H9 (cell line): Measurements from ENCODE around the gene SLC22A16. TPM values are rescaled to one million over a fixed set of nuclear protein-coding genes. Genes with fewer than 3 reads are reported as not detected.

Experiments used
- DNase-seq: peaks from one replicate; pipeline ENCODE4 v3.0.0-alpha.2; 2017
- H2AFZ ChIP-seq: one replicate; pipeline ENCODE4 v1.6.1; 2013; ENCODE audit warnings: mild to moderate bottlenecking, low read length, control low read depth, moderate library complexity
- H2AK5ac ChIP-seq: 2 replicates; pipeline ENCODE4 v1.6.1; 2013; ENCODE audit warnings: low read length, control low read depth, mixed read lengths; ENCODE audit not compliant: insufficient read length
- H2BK120ac ChIP-seq: one replicate; pipeline ENCODE4 v1.6.1; 2013; ENCODE audit warnings: low read depth, mild to moderate bottlenecking, low read length, control low read depth, inconsistent platforms; ENCODE audit not compliant: poor library complexity, severe bottlenecking
- H2BK12ac ChIP-seq: 2 replicates; pipeline ENCODE4 v1.6.1; 2013; ENCODE audit warnings: low read length, control low read depth, mixed read lengths, low read depth; ENCODE audit not compliant: insufficient read length
- H2BK15ac ChIP-seq: 2 replicates; pipeline ENCODE4 v1.6.1; 2013; ENCODE audit warnings: low read depth, low read length, control low read depth
- H2BK20ac ChIP-seq: one replicate; pipeline ENCODE4 v1.6.1; 2013; ENCODE audit warnings: low read depth, mild to moderate bottlenecking, low read length, control low read depth, inconsistent platforms; ENCODE audit not compliant: poor library complexity, severe bottlenecking
- H2BK5ac ChIP-seq: 2 replicates; pipeline ENCODE4 v1.6.1; 2013; ENCODE audit warnings: low read length, control low read depth, mixed read lengths; ENCODE audit not compliant: insufficient read length
- H3K14ac ChIP-seq: 2 replicates; pipeline ENCODE4 v1.6.1; 2013; ENCODE audit warnings: low read length, control low read depth; ENCODE audit not compliant: insufficient read depth
- H3K18ac ChIP-seq: 2 replicates; pipeline ENCODE4 v1.6.1; 2013; ENCODE audit warnings: low read depth, mild to moderate bottlenecking, mixed read lengths, low read length, control low read depth; ENCODE audit not compliant: insufficient read length
- H3K23ac ChIP-seq: 2 replicates; pipeline ENCODE4 v1.6.1; 2013; ENCODE audit warnings: low read length, control low read depth, mixed read lengths, low read depth; ENCODE audit not compliant: insufficient read length
- H3K23me2 ChIP-seq: 2 replicates; pipeline ENCODE4 v1.6.1; 2013; ENCODE audit warnings: low read depth, mild to moderate bottlenecking, mixed read lengths, low read length, control low read depth; ENCODE audit not compliant: insufficient read length, poor library complexity, severe bottlenecking
- H3K27ac ChIP-seq: 2 replicates; pipeline ENCODE4 v1.5.1; 2013; ENCODE audit warnings: low read length, control low read depth, mixed read lengths, low read depth; ENCODE audit not compliant: insufficient read length
- H3K27me3 ChIP-seq: 2 replicates; pipeline ENCODE4 v1.6.1; 2013; ENCODE audit warnings: low read length, control low read depth, inconsistent platforms; ENCODE audit not compliant: insufficient read depth
- H3K4ac ChIP-seq: 2 replicates; pipeline ENCODE4 v1.6.1; 2013; ENCODE audit warnings: low read depth, mild to moderate bottlenecking, control low read depth, inconsistent platforms, low read length, moderate library complexity
- H3K4me1 ChIP-seq: 2 replicates; pipeline ENCODE4 v1.6.1; 2013; ENCODE audit warnings: low read length, control low read depth, inconsistent platforms; ENCODE audit not compliant: insufficient read depth
- H3K4me2 ChIP-seq: 2 replicates; pipeline ENCODE4 v1.6.1; 2013; ENCODE audit warnings: low read length, control low read depth, mixed read lengths; ENCODE audit not compliant: insufficient read length, insufficient read depth
- H3K56ac ChIP-seq: 2 replicates; pipeline ENCODE4 v1.6.1; 2013; ENCODE audit warnings: low read depth, mild to moderate bottlenecking, mixed read lengths, low read length, control low read depth; ENCODE audit not compliant: insufficient read length
- H3K79me1 ChIP-seq: 2 replicates; pipeline ENCODE4 v1.6.1; 2013; ENCODE audit warnings: low read depth, mild to moderate bottlenecking, moderate library complexity, low read length, control low read depth, inconsistent platforms; ENCODE audit not compliant: insufficient read depth, poor library complexity, severe bottlenecking
- H3K79me2 ChIP-seq: 2 replicates; pipeline ENCODE4 v1.6.1; 2013; ENCODE audit warnings: low read length, control low read depth, inconsistent platforms; ENCODE audit not compliant: insufficient read depth
- H3K9ac ChIP-seq: 2 replicates; pipeline ENCODE4 v1.6.1; 2013; ENCODE audit warnings: low read length, control low read depth, mixed read lengths; ENCODE audit not compliant: insufficient read length; ENCODE audit errors: extremely low read depth
- H3K9me3 ChIP-seq: one replicate; pipeline ENCODE4 v1.6.1; 2013; ENCODE audit warnings: low read depth, low read length, inconsistent platforms; ENCODE audit not compliant: control insufficient read depth
- H3T11ph ChIP-seq: one replicate; pipeline ENCODE4 v1.6.1; 2013; ENCODE audit warnings: mild to moderate bottlenecking, low read length, control low read depth, inconsistent platforms
- H4K20me1 ChIP-seq: one replicate; pipeline ENCODE4 v1.6.1; 2013; ENCODE audit not compliant: control insufficient read depth, insufficient read length, insufficient read depth
- H4K5ac ChIP-seq: 2 replicates; pipeline ENCODE4 v1.6.1; 2013; ENCODE audit warnings: low read depth, mild to moderate bottlenecking, mixed read lengths, low read length, control low read depth; ENCODE audit not compliant: insufficient read length
- H4K8ac ChIP-seq: replicated peaks from 2 replicates; pipeline ENCODE4 v1.6.1; 2013; ENCODE audit warnings: low read length, control low read depth, mixed read lengths, low read depth; ENCODE audit not compliant: insufficient read length
- H4K91ac ChIP-seq: 2 replicates; pipeline ENCODE4 v1.6.1; 2013; ENCODE audit warnings: low read depth, mild to moderate bottlenecking, moderate library complexity, mixed read lengths, low read length, control low read depth; ENCODE audit not compliant: insufficient read length
- H3K27ac Mint-ChIP-seq, 3 experiments: 2 replicates in 2 of 3; 3 replicates in 1 of 3; pipeline ENCODE4 v1.8.0; 2020 to 2021; ENCODE audit warnings: mixed read lengths in 3 of 3, mild to moderate bottlenecking in 1 of 3, moderate library complexity in 1 of 3
- H3K27me3 Mint-ChIP-seq: 2 replicates; pipeline ENCODE4 v1.8.0; 2021; ENCODE audit warnings: low read depth, mild to moderate bottlenecking, moderate library complexity, mixed read lengths
- H3K36me3 Mint-ChIP-seq, 3 experiments: 2 replicates in 2 of 3; 3 replicates in 1 of 3; pipeline ENCODE4 v1.8.0; 2020 to 2021; ENCODE audit warnings: low read depth in 3 of 3, mixed read lengths in 3 of 3; ENCODE audit not compliant: insufficient read depth in 1 of 3
- H3K4me1 Mint-ChIP-seq, 2 experiments: 2 replicates each; pipeline ENCODE4 v1.8.0; 2020; ENCODE audit warnings: mixed read lengths in 2 of 2
- H3K4me3 Mint-ChIP-seq, 2 experiments: 2 replicates in 1 of 2; 3 replicates in 1 of 2; pipeline ENCODE4 v1.8.0; 2020 to 2021; ENCODE audit warnings: mild to moderate bottlenecking in 2 of 2, mixed read lengths in 2 of 2, moderate library complexity in 1 of 2
- H3K9me3 Mint-ChIP-seq, 2 experiments: 2 replicates in 1 of 2; 3 replicates in 1 of 2; pipeline ENCODE4 v1.8.0; 2020; ENCODE audit warnings: mild to moderate bottlenecking in 2 of 2, mixed read lengths in 2 of 2, moderate library complexity in 1 of 2
- WGBS: extraction: QIAGEN DNeasy Blood & Tissue Kit; methylation state at CpG from one replicate; pipeline ENCODE4 v1.1.7; 2013; ENCODE audit warnings: missing lambda C conversion rate, low lambda C conversion rate, mixed read lengths; ENCODE audit not compliant: insufficient read length; ENCODE audit errors: extremely low coverage; 5-methylcytosine and 5-hydroxymethylcytosine counted together
- total RNA-seq: library from RNA; stranded (reverse); gene quantifications from 2 replicates; pipeline ENCODE4 v1.2.1, GENCODE V29; 2021
- TF ChIP-seq, protein P1 (sequence below): fragments of 200-600 bp; sonication (generic); conservative IDR thresholded peaks from 3 replicates; pipeline ENCODE4 v1.8.0; 2021; ENCODE audit warnings: antibody characterized with exemption, mild to moderate bottlenecking

Gene SLC22A16
- total RNA-seq, 1 experiment from 2014 or later = not detected

DNA sequence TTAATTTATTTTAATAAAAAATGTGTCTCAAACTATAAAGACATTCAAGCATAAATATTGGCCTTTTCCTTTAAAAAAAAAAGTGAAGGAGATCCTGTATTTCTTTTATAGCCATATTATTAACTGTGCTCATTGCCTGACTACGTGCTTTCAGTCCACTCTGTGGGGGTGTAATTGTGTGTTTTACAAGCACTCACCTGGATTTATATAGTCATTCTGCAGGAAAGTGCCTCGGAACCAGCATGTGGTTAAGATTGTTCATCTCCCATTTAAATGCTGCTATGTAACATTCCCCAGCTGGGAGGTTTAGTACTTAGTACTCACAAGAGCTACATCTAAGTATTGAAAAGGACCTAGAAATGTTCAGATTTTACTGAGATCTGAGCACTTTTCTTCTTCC lies 47.9 kb upstream of the SLC22A16 start:
- WGBS = no CpG with 5 or more reads among the region's 2 CpGs
- Histone ChIP-seq H2BK12ac (no peak overlapping the region), H3K27ac (no peak overlapping the region), H4K8ac (no peak overlapping the region), H3K79me1 (no peaks in the 10 kb centered on the region), H2BK20ac (no peak overlapping the region), H3K14ac (no peak overlapping the region), H3K23ac (no peak overlapping the region), H4K20me1 (no peaks in the 10 kb centered on the region), H4K5ac (no peak overlapping the region), H3K23me2 (no peaks in the 10 kb centered on the region), H2AFZ (no peak overlapping the region), H3K79me2 (no peaks in the 10 kb centered on the region), H4K91ac (no peak overlapping the region), H2AK5ac (no peak overlapping the region), H3K9ac (no peak overlapping the region), H2BK15ac (no peak overlapping the region), H2BK5ac (no peak overlapping the region), H3K4me2 (no peak overlapping the region), H3K56ac (no peak overlapping the region), H3K9me3 (no peaks in the 10 kb centered on the region), H3K27me3 (no peaks in the 10 kb centered on the region), H2BK120ac (no peak overlapping the region), H3K18ac (no peak overlapping the region), H3K4ac (no peak overlapping the region), H3K4me1 (no peaks in the 10 kb centered on the region; the same call in 1 of the 2 replicates), H3T11ph (no peak overlapping the region)
- Mint-ChIP-seq H3K9me3 (no peaks in the 10 kb centered on the region), H3K4me1 (peaks cover 7% of the 10 kb centered on the region in 2 experiments), H3K27me3 (no peaks in the 10 kb centered on the region), H3K36me3 (no peaks in the 10 kb centered on the region), H3K27ac (no peak overlapping the region), H3K4me3 (no peak overlapping the region)
- DNase-seq = no peak
- TF ChIP-seq, protein P1, sequence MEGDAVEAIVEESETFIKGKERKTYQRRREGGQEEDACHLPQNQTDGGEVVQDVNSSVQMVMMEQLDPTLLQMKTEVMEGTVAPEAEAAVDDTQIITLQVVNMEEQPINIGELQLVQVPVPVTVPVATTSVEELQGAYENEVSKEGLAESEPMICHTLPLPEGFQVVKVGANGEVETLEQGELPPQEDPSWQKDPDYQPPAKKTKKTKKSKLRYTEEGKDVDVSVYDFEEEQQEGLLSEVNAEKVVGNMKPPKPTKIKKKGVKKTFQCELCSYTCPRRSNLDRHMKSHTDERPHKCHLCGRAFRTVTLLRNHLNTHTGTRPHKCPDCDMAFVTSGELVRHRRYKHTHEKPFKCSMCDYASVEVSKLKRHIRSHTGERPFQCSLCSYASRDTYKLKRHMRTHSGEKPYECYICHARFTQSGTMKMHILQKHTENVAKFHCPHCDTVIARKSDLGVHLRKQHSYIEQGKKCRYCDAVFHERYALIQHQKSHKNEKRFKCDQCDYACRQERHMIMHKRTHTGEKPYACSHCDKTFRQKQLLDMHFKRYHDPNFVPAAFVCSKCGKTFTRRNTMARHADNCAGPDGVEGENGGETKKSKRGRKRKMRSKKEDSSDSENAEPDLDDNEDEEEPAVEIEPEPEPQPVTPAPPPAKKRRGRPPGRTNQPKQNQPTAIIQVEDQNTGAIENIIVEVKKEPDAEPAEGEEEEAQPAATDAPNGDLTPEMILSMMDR = no peak
